ENCODE results near the gene STUM.

Gene STUM

DNA sequence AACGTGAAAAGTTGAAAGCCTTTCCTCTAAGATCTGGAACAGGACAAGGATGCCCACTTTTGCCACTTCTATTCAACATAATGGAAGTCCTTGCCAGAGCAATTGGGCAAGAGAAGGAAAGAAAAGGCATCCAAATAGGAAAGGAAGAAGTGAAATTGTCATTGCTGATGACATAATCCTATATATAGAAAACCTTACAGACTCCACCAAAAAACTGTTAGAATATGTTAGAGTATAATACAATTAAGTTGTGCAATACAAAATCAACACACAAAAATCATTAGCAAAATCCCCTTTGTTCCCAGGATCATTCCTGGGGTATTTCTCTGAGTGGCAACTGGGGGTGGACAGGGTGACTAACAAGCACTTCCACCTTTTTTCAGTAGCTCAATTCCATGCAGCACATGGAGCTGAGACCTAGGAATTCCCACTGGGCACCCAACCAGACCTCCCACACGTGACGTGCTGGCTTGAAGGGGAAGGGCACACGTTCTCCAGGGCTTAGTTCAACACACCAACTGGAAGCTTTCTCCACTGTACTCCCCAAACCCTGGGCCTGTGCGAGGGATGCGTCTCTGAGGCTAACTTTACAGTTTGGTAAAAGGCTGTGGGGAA, 9.6 kb downstream of the STUM start:
- in situ Hi-C loops (cut with MboI; ENCODE audit: low sequenced_read_pairs) = no loop called here

DNA sequence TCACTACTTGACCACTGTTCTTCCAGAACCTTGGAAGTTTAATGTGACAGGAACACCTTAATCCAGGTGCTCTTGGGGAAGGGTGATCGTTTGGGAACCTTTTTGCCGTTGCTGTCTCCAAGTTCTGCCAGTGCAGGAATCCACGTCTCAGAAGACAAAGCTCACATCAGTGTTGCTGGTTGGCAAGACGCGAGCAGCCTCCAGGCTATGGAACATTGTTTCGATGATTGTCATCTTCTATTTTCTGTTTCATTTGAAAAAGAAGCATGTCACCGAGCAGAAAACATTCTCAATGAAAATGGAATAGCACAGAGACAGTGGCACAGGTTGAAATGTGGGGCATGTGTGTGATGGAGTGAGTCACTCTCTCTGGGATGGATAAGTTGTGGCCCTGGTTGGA, 11.7 kb downstream of the STUM start:
- in situ Hi-C loops (cut with MboI; ENCODE audit: low sequenced_read_pairs) = no loop called here

DNA sequence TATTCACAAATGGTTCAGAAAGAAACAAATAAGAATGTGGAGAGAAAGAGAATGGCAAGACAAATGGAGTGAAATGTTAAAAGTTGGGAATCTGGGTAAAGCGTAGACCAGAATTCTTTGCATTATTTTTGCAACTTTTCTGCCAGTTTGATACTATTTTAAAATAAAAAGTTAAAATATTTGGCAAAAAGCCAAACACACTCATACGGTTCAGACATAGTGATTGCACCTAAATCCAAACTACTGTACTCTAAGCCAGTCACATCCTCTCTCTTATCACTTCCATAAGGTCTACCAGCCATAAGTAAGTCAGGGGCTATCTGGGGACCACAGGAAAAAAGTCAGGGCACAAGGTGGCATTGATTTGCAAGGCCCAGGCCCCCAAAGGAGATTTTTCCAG, 14.4 kb downstream of the STUM start:
- in situ Hi-C loops (cut with MboI; ENCODE audit: low sequenced_read_pairs) = no loop called here

DNA sequence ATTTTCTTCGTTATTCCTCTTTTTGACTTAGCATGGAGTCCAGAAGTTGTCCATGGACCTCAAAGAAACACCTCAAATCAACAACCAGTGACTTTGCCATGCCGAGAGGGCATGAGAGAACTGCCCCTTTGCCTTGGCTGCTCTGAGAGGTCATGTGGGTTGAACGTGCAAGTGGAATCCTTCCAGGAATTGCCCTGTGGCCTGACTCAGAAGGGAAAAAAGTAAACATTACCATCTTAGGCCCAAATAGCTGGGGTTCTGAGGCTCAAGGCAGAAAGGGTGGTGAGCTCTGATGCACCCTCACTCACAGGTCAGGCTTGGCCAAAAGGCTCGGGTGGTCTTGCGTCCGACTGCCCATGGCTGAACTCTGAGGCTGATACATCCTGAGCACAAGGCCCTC, 15.1 kb downstream of the STUM start:
- in situ Hi-C loops (cut with MboI; ENCODE audit: low sequenced_read_pairs) = no loop called here

DNA sequence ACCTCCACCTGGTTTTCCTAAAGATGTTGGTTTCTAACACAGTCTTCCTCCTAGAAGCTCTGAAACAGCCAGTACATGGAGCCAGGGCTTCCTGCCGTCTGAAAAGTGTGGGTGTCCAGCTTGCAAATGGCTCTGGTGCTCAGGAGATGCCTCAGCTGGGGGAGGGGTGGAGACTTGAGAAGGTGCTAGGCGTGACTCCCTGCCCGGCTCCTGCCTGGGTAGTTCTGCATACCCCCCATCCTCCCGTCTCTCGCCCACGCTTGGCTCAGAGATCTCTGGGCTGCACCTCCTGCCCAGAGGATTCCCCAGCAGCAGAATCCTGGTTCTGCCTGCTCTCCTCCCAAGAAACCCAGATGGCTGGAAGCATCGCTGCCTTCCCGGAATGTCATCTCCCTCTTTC, 16.9 kb downstream of the STUM start:
- in situ Hi-C loops (cut with MboI; ENCODE audit: low sequenced_read_pairs) = no loop called here

DNA sequence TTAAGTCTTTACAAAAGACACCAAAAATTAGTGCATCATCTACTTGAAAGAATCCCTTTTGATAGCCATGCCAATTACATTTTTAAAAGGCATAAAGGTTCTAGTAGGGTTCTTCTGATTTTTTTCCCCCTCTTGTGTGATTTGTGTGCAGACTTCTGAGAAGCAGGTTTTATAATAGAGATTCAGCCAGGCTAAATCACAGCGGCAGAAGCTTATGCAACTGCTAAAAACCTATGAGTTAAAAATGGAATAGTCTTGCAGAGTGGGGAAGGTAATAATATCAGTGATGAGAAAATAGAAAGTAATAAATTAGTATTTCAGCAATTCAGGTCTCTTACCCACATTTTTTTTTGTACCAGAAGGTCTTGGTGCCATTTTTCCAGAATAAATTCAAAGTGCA, 17.7 kb downstream of the STUM start:
- in situ Hi-C loops (cut with MboI; ENCODE audit: low sequenced_read_pairs) = no loop called here

DNA sequence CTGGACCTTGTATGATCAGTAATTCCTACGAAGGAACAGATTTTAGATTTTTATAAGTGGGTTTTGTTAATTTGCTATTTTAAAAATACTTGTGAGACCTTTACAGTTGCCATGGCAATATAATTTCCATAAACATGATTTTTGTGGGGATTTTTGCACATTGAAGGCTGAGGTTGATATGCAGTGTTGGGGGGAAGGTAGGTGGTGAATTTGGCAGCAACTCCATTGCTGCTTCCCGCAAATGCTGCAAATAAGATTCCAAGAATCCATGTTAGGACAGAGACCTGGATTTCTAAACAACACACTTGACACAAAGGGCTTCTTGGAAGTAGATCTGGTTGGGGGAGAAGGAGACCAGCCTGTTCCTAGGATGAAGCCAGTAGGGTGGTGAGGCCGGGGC, 18.2 kb downstream of the STUM start:
- in situ Hi-C loops (cut with MboI; ENCODE audit: low sequenced_read_pairs) = no loop called here

DNA sequence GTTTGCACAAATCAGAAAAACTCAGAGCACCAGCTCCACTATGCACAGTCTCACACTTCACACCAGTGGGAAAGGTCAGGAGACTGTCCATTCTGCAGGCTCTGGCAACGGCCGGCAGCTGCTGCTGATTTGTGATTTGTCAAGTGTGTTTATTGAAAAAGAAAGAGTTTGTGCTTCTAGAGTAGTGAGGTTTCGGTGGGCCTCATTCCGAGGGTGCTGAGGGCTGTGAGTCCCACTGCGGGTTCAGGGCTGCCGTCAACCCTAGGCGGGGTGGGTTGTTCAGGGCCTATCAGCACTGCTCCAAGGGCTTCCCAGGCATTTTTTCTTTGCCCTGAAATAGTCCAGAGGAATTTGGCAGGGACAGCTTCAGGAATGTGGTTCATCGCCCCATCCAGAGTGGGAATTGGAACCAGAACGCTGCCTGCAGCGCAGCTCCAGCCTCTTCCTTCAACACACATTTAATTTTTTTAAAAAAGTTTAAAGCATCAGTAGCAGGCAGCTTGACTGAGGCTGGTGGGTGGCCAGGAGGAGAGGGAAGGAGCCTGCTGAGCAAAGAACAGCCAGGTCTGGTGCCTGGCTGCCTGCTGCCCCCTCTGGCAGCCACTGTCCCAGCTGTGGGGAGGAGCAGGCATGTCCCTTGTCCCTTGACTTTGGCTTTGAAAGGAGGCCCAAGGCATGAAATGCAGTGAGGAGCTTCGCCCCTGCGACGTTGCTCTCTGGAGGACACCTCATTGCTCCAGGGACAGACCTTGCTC, 19.7 kb downstream of the STUM start:
- in situ Hi-C loops (cut with MboI; ENCODE audit: low sequenced_read_pairs) = no loop called here

DNA sequence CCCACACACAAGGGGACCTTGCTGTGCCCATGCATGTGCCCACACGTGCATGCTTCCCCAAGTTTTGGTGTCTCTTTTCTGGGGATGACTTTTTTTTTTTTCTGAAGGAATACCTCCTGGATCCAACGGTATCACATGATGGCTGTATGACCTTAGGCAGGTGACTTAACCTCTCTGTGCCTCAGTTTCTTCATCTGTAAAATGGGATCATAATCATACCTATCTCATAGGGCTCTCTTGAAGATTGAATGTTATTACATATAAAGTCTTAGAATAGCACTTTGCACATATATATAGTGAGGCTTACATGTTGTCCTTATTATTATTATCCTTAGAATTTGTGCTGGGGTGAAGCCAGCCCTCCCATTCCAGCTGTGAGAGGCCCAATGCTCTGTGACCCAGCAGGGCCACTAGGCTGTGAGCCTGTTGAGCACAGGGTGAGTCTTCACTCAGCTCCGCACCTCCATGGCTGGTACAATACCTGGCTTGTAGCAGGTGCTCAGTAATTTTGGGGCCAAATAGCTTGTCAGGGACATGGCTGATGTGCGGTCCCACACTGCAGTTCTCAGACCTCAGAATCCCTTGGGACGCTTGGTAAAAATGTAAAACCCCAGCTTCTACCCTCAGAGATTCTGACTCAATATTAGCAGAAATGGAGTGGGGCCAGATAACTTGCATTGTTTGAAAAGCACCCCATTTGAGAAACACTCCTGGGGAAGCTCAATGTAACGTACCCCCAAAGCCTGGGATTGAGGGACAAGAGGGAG, 20.6 kb downstream of the STUM start:
- in situ Hi-C loops (cut with MboI; ENCODE audit: low sequenced_read_pairs) = no loop called here

DNA sequence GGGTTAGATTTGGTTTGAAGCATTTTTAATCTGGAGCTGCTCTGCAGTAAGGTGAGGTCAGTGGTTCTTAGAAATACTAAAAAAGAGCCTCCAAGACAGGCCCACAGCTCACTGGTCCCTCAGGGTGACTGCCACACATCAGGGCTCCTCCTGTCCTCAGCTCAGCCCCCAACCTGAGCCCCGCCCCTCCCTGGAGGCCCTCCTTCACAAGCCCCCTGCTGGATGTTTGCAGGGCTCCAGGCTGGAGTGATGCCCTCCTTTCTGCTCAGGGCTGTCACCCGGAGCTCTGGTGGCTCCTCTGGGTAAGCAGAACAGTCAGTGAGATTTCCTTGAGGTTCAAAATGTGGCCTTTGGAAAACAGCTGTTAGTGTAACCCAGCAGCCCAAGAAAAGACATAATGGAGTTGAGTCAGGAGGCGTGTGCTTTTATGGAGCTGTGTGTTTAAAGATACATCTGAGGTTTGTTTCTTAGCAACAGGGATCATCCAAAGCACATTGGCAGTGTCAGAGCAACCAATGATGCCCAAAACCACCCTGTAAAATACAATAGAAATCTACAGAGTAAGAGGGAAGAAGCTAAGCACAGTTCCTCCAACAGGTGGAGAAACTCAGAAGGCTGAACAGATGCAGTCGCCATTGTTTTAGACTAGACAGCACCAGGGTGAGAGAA, 21.4 kb downstream of the STUM start:
- in situ Hi-C loops (cut with MboI; ENCODE audit: low sequenced_read_pairs) = no loop called here

DNA sequence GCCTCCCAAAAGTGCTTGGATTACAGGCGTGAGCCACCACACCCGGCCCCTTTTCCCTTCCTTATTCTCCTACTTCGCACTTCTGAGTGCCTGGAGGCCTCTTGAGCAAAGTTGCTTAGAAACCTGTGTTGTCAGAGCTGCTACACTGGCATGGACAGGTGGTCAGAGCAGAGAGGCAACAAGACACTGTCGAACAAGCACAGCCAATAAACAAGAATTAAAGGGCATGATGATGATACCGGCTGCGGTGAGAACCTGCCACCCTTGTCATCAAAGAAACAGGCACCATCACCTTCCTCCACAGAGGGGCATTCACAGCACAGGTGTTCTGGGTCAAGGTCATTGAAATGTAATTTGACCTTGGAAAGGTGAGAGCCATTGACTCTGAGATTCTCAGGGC, 23.3 kb downstream of the STUM start:
- in situ Hi-C loops (cut with MboI; ENCODE audit: low sequenced_read_pairs) = no loop called here

DNA sequence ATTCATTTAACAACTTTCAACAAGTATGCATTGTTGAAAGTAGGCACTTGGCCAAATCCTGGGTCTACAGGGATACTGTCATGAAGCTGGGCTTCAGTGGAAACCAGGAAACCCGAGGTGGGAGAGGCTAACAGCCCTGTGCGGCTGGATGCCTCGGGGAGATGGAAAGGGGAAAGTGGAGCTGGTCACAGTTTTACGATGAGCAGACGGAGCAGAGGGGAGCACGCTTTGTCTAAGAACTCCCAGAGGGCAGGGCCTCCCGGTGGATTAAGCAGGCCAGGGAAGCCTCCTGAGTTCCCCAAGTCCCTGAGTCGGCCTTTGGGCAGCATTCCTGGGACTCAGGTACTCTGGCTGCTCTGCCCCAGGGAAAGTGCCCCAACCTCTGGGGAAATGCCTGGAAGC, 23.8 kb downstream of the STUM start:
- in situ Hi-C loops (cut with MboI; ENCODE audit: low sequenced_read_pairs) = no loop called here

DNA sequence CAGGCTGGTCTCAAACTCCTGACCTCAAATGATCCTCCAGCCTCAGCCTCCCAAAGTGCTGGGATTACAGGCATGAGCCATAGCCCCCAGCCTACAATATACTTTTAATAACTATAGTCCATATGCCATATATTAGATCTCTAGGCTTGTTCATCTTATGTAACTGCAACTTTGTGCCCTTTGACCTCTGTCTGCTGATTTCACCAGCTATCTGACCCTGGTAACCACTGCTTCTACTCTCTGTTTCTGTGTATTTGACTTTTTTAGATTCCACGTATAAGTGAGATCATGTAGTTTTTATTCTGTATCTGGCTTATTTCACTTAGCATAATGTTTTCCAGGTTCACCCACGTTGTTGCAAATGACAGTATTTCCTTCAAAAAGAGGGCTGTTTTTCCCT, 25.5 kb downstream of the STUM start:
- in situ Hi-C loops (cut with MboI; ENCODE audit: low sequenced_read_pairs) = no loop called here

DNA sequence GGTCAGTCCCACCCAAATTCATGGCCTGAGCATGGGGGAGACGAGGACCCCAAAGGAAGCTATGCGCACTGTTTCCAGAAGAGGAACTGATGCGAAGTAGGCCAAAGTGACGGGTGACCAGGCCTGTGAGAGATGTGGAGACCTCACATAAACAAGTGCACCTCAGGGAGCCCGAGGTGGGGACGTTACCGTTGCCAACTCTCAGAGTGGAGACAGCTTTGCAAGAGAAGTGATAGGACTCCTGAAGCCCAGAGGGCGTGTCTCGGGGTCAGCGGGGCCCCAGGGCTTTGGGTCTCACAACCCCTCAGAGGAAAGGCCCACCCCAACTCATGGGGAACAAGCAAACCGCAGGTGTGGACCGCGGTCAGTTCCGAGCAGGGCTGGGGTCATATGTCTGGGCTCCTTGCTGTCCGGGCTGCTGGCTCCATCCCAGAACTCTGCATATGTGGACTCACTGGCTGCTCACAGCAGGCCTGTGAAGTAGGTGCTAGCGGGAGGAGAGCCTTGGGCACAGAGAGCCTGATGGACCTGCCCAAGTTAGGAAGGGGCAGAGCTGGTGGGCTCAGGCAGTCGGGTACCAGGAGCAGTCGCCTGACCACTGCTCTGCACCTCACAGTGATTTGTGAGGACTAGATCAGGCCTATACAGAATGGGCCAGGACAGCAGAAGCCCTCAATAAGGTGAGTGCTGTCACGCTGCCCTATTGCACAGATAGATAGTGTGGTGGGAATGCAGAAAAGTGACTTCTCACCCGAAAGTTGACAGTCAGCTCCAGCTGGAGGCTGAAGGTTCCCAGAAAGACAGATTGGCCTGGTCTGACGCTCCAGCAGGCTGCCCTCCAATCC, 26.2 kb downstream of the STUM start:
- in situ Hi-C loops (cut with MboI; ENCODE audit: low sequenced_read_pairs) = no loop called here

DNA sequence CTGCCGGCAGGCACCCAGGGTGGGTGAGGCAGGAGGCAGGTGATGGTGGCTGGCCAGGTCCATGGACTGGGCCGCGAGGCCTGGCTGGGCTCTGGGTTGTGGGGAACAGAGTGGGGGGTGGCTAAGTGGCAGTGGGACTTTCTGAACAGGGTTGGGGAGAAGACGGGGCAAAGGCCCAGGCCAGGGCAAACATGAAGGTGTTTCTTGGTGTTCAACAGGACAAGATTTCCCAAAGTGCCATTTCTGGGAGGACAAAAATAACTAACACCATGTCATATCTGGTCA, 26.8 kb downstream of the STUM start:
- in situ Hi-C loops (cut with MboI; ENCODE audit: low sequenced_read_pairs) = no loop called here

DNA sequence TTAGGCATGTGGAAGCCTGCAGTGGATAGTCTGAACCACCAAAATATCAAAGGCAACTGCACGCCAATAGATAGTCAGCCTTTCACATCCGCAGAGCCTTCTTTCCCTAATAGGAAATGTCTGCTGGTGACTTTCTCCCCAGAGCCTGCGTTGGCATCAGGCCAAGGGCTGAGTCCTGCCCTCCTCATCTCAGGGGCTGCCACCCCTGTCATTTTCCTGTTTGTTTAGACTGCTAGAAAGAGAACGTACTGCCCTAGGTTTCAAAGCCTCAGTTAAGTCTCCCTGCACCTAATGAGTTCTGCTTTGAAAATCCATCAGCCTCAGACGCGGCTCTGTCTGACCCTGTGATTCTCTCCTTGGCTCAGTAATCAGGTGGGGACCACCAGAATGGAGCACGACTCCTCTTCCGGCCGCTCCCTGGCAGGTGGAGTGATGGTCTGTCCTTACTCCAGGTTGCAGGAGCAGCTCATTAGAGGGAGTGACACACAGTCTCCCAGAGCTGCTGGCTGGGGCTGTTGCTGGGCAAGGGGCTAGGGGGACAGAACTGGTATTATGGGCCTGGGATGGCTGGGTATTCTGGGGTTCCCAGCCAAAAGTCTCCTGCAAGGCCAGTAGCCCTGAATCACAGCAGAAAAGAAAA, 27.3 kb downstream of the STUM start:
- in situ Hi-C loops (cut with MboI; ENCODE audit: low sequenced_read_pairs) = no loop called here

DNA sequence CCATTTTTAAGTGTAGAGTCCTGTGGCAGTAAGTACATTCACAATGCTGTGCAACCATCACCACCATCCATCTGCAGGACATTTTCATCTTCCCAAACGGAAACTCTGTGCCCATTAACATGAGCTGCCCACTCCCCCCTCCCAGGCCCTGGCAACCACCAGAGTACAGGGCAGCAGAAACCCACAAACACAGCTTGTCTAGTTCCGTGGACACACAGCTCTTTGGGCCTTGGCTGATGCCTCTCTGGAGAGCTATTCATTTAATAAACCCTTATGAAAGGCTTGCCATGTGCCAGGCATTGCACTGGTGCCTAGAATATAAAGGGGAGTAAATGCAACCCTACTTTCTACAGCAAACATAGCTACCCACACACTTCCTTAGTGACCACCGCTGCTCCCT, 28.0 kb downstream of the STUM start:
- in situ Hi-C loops (cut with MboI; ENCODE audit: low sequenced_read_pairs) = no loop called here

DNA sequence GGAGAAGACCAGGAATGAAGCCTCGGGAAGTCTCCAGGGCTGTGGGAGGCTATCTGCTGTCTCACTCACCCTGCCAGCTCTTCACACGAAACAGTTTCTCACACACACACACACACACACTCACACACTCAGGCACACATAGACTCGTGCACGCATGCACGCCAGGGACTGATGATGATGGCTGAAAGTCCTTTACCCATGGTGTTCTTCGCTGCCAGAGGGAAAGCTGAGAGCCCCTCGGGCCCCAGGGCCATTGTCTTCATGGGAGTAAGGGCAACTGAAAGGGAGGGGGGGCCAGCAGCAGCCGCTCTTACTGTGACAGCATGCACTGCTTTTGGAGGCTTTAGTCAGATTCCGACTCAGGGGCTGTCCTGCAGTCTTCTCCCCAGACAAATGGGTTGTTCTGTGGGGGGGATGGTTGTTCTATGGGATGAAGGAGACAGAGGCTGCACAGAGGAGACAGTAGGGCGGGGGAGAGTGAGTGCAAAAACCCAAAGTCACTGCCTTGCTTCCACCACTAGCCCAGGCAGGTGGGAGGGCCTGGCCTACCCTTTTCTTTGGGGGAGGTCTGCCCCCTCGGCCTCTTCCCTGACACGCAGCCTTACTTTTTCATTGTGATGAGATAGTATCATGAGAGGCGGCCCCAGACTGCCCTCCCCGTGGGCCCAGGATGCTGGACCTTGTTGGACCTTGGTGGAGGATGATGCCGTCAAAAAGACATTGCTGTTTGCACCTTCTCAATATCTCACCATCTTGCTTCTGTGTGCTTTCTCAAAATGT, 29.0 kb downstream of the STUM start:
- in situ Hi-C loops (cut with MboI; ENCODE audit: low sequenced_read_pairs) = no loop called here

DNA sequence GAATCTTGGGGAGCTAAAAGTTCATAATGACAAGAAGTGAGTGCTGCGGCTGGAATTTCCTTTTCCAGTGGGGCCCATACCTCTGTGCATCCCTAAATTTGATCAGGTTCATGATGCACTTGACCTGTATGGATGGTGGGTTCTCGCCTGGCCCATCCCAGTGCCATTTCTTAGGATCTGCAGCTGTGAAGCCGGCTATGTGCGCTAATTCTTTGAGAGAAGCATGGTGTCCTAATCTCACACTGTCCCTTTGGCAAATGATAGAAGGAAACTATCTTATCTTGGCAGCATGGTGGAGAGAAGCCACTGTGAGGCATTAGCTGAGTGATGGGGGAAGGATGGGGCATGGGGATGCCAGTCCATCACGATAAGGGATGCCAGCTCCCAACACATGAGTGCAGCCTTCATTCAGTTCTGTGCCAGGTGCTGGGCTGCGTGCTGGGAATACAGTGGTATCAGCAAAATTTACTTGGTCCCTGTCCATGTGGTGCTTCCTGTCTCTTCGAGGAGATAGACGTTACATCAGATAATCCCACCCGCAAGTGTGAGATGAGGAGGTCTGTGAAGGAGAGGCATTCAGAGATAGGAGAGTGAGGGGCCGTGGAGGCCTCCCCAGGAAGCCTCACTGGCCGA, 30.5 kb downstream of the STUM start:
- in situ Hi-C loops (cut with MboI; ENCODE audit: low sequenced_read_pairs) = no loop called here

Data from HL-60/S4 treated with phorbol 12-myristate 13-acetate at 8.2 ng/mL for 4 days and 3 days (cell line).